Heart left ventricle (tissue), 13 donors: ENCODE results near the gene TEX13D.

Source experiments
- CTCF ChIP-seq, 12 donors: fragments of 200-600 bp; sonication (generic) in 4 of 12; IDR thresholded peaks; one replicate each; pipeline versions ENCODE4 v1.5.0 to v1.8.0; 2018 to 2022; ENCODE audit warnings: antibody characterized with exemption in 12 of 12, mild to moderate bottlenecking in 5 of 12
- POLR2A ChIP-seq, 2 donors: fragments of 450-650 bp; IDR thresholded peaks; one replicate each; pipeline ENCODE4 v1.6.1; 2017; ENCODE audit warnings: antibody characterized with exemption in 2 of 2, mild to moderate bottlenecking in 2 of 2, moderate library complexity in 2 of 2
- donor health status: ischemic (EF 13 %, LVEDD 7.1; RV severe dilation, severe dysfunction).
- donor health status: DM: no; HTN: yes; CAD: no.
- donor health status: DM: no; HTN: no; CAD: no.
- donor health status: ischemic (EF 25% LVEDD 6.9; RV normal size, moderate dysfunction).
- donor health status: ischemic (EF 25% LVEDD 5.7; RV mildly dilated, moderate dysfunction).
- donor health status: ischemic (EF 35%, LVEDD 5.7; RV mildly dilated, moderate dysfunction).
- donor health status: nonischemic (EF 11% LVEDD 7.7; RV severe dilation, severe dysfunction).
- donor health status: DM: yes; HTN: yes; CAD: no.
- donor health status: PGD.
- donor health status: ischemic (EF 29% LVEDD 5.4; RV normal size, mild dysfunction).
- donor health status: nonischemic (EF 23%, LVEDD 6.1; RV moderate dilation, normal function).

- TF ChIP-seq CTCF (IDR thresholded peaks at IDR 0.05): no peak
- TF ChIP-seq POLR2A (IDR thresholded peaks at IDR 0.05): no peak
Measured at GRCh38 chrX:124337916-124338315, 5.5 kb downstream of the TEX13D start.
